Measurements from ENCODE around the gene CD79A.
A peak's percentile ranks its signal among the peaks of the same experiment; 100 is the strongest.

The CD79A gene

GRCh38 chr19:41883821-41884733 is 7.0 kb downstream of the CD79A start:
- DNase-seq (ENCODE audit: low read depth in 2 of 2), result peak; percentile 79

- peak; percentile 42 to 49 for DNase-seq (ENCODE audit: low read depth in 2 of 2)
Measured at GRCh38 chr19:41886761-41887710, 10.0 kb downstream of the CD79A start.

GRCh38 chr19:41887711-41888382 is 10.8 kb downstream of the CD79A start:
- DNase-seq (ENCODE audit: low read depth in 2 of 2), result peak; percentile 80 to 81

GRCh38 chr19:41888926-41889325 is 11.8 kb downstream of the CD79A start:
- no peak for DNase-seq (ENCODE audit: low read depth in 2 of 2)

GRCh38 chr19:41889896-41890295 is 12.8 kb downstream of the CD79A start:
- no peak for DNase-seq (ENCODE audit: low read depth in 2 of 2)

- no peak for DNase-seq (ENCODE audit: low read depth in 2 of 2)
Measured at GRCh38 chr19:41890936-41891335, 13.9 kb downstream of the CD79A start.

- DNase-seq (ENCODE audit: low read depth in 2 of 2), result no peak
Measured at GRCh38 chr19:41892173-41892902, 15.3 kb downstream of the CD79A start.

GRCh38 chr19:41893899-41894298 is 16.8 kb downstream of the CD79A start:
- no peak for DNase-seq (ENCODE audit: low read depth in 2 of 2)

- no peak for DNase-seq (ENCODE audit: low read depth in 2 of 2)
Measured at GRCh38 chr19:41894350-41894749, 17.3 kb downstream of the CD79A start.

GRCh38 chr19:41895745-41896580 is 18.9 kb downstream of the CD79A start:
- DNase-seq (ENCODE audit: low read depth in 2 of 2), result no peak

GRCh38 chr19:41896581-41896942 is 19.5 kb downstream of the CD79A start:
- no peak for DNase-seq (ENCODE audit: low read depth in 2 of 2)

- DNase-seq (ENCODE audit: low read depth in 2 of 2), result no peak
Measured at GRCh38 chr19:41897181-41897580, 20.1 kb downstream of the CD79A start.

GRCh38 chr19:41897820-41898219 is 20.7 kb downstream of the CD79A start:
- DNase-seq (ENCODE audit: low read depth in 2 of 2), result no peak

GRCh38 chr19:41898235-41898634 is 21.2 kb downstream of the CD79A start:
- no peak for DNase-seq (ENCODE audit: low read depth in 2 of 2)

- DNase-seq (ENCODE audit: low read depth in 2 of 2), result no peak
Measured at GRCh38 chr19:41901707-41902360, 24.8 kb downstream of the CD79A start.

GRCh38 chr19:41902594-41902993 is 25.5 kb downstream of the CD79A start:
- DNase-seq (ENCODE audit: low read depth in 2 of 2), result no peak

- no peak for DNase-seq (ENCODE audit: low read depth in 2 of 2)
Measured at GRCh38 chr19:41903193-41903953, 26.3 kb downstream of the CD79A start.

- no peak for DNase-seq (ENCODE audit: low read depth in 2 of 2)
Measured at GRCh38 chr19:41904118-41904870, 27.2 kb downstream of the CD79A start.

Measured in stimulated activated CD8-positive, alpha-beta memory T cell treated with anti-CD3 and anti-CD28 coated beads, Interleukin-2, amount 100 ng/mL, for 1 hour (primary cell).